GM10266 (cell line): Measurements from ENCODE around the gene UGP2.
"Not testable (repeated sequence)": the region's sequence is repeated elsewhere in the genome, so short reads cannot be mapped to it uniquely, and the experiment has no call there.

ENCODE experiments used
- DNase-seq: peaks from one replicate; pipeline ENCODE4 v3.0.0; 2012; ENCODE audit errors: extremely low spot score
- CTCF ChIP-seq: IDR thresholded peaks from 2 replicates; pipeline ENCODE4 v1.5.1; 2012; ENCODE audit warnings: mild to moderate bottlenecking, low read depth; ENCODE audit not compliant: control insufficient read depth, insufficient read depth; ENCODE audit errors: missing control alignments

Gene UGP2

GRCh38 chr2:63926815-63927214 lies 85.1 kb downstream of the UGP2 start:
- no peak for TF ChIP-seq CTCF
- no peak for DNase-seq

GRCh38 chr2:63932104-63932503 lies 90.4 kb downstream of the UGP2 start:
- DNase-seq = not testable (repeated sequence)
